RWPE2 (cell line): ENCODE data around the gene CADPS.
A peak's percentile ranks its signal among the peaks of the same experiment; 100 is the strongest.

Experiments
- ATAC-seq: fragments of 200-7000 bp; cut with Tn5 transposase; 3 replicates; pipeline ENCODE4 v1.9.1; 2021; ENCODE audit warnings: low read depth
- DNase-seq: peaks from one replicate; pipeline ENCODE4 v3.0.0-alpha.2; 2020; ENCODE audit warnings: low spot score
- H3K27ac ChIP-seq: fragments of 450-650 bp; 2 replicates; pipeline ENCODE4 v1.5.1; 2017; ENCODE audit warnings: mild to moderate bottlenecking; ENCODE audit not compliant: poor library complexity, severe bottlenecking
- H3K27me3 ChIP-seq: fragments of 250-450 bp; sonication (Bioruptor Pico); 2 replicates; pipeline ENCODE4 v1.5.1; 2021; ENCODE audit warnings: mild to moderate bottlenecking, moderate library complexity; ENCODE audit not compliant: insufficient read depth, poor library complexity, severe bottlenecking
- H3K36me3 ChIP-seq: fragments of 250-450 bp; sonication (Bioruptor Pico); 2 replicates; pipeline ENCODE4 v1.5.1; 2020; ENCODE audit warnings: low read depth, mild to moderate bottlenecking, moderate library complexity
- H3K4me1 ChIP-seq: fragments of 250-450 bp; sonication (Bioruptor Pico); 2 replicates; pipeline ENCODE4 v1.5.1; 2021; ENCODE audit warnings: mild to moderate bottlenecking, moderate library complexity; ENCODE audit not compliant: insufficient read depth, poor library complexity, severe bottlenecking
- H3K4me3 ChIP-seq: fragments of 250-450 bp; sonication (Bioruptor Pico); 2 replicates; pipeline ENCODE4 v1.5.1; 2021; ENCODE audit warnings: mild to moderate bottlenecking, moderate library complexity; ENCODE audit not compliant: severe bottlenecking
- H3K9me3 ChIP-seq: fragments of 250-450 bp; sonication (Bioruptor Pico); 2 replicates; pipeline ENCODE4 v1.5.1; 2021; ENCODE audit warnings: mild to moderate bottlenecking, moderate library complexity; ENCODE audit not compliant: severe bottlenecking
- CTCF ChIP-seq: fragments of 450-650 bp; IDR thresholded peaks from one replicate; pipeline ENCODE4 v1.5.1; 2017; ENCODE audit warnings: mild to moderate bottlenecking, moderate library complexity; ENCODE audit not compliant: poor library complexity, severe bottlenecking

Gene CADPS

GRCh38 chr3:62373215-62373614 is 502.0 kb downstream of the CADPS start, which contains the start of gene FEZF2:
FEZF2 (minus strand) TSS chr3:62373550; CDS start chr3:62372868, 682 bp downstream.
- no peak for DNase-seq
- H3K4me3 ChIP-seq = no peak within 1 kb of the TSS
- no peaks in the 10 kb centered on the region for H3K4me1 ChIP-seq
- no peak for TF ChIP-seq CTCF
- no peak for ATAC-seq
- peaks cover 100% of the 10 kb centered on the region for H3K27me3 ChIP-seq
- H3K27ac ChIP-seq = no peak within 1 kb of the TSS
- H3K9me3 ChIP-seq = no peaks in the 10 kb centered on the region
- no peaks in the 10 kb centered on the region for H3K36me3 ChIP-seq

GRCh38 chr3:62372621-62373041 is 502.6 kb downstream of the CADPS start:
- Histone ChIP-seq H3K27ac (no peak overlapping the region), H3K27me3 (peaks cover 100% of the 10 kb centered on the region), H3K4me3 (no peak overlapping the region), H3K36me3 (no peaks in the 10 kb centered on the region), H3K9me3 (no peaks in the 10 kb centered on the region), H3K4me1 (no peaks in the 10 kb centered on the region)
- ATAC-seq (peak; percentile 28; the same call in 1 of the 3 replicates), DNase-seq (no peak)
- no peak for TF ChIP-seq CTCF

- Histone ChIP-seq H3K9me3 (no peaks in the 10 kb centered on the region), H3K36me3 (no peaks in the 10 kb centered on the region), H3K4me1 (no peaks in the 10 kb centered on the region), H3K27ac (no peak overlapping the region), H3K27me3 (peaks cover 100% of the 10 kb centered on the region), H3K4me3 (no peak overlapping the region)
- DNase-seq (no peak), ATAC-seq (peak; percentile 20; the same call in 1 of the 3 replicates)
- no peak for TF ChIP-seq CTCF
Observed at GRCh38 chr3:62371720-62372591, 503.3 kb downstream of the CADPS start.

- no peak for TF ChIP-seq CTCF
Observed at GRCh38 chr3:62370858-62371719, 504.1 kb downstream of the CADPS start.

More at GRCh38 chr3:62370858-62371719, 504.1 kb downstream of the CADPS start:
- Histone ChIP-seq H3K27me3 (peaks cover 100% of the 10 kb centered on the region), H3K4me3 (no peak overlapping the region), H3K27ac (no peak overlapping the region), H3K9me3 (no peaks in the 10 kb centered on the region), H3K4me1 (no peaks in the 10 kb centered on the region), H3K36me3 (no peaks in the 10 kb centered on the region)
- DNase-seq (no peak), ATAC-seq (no peak)
